Spleen (tissue), 11 donors: Measurements from ENCODE around the gene TMEM145. TPM values are rescaled to one million over a fixed set of nuclear protein-coding genes. Genes with fewer than 3 reads are reported as not detected.

Experiments
- DNase-seq: peaks from one replicate; pipeline ENCODE4 v3.0.0-alpha.2; 2020
- H3K27ac ChIP-seq, 8 donors: fragments of 200-600 bp; sonication (generic) in 7 of 8; 1 replicate in 4 of 8; 2 replicates in 4 of 8; pipeline versions ENCODE4 v1.5.0 to v1.8.0; 2016 to 2021; ENCODE audit warnings: inconsistent platforms in 4 of 8, mild to moderate bottlenecking in 4 of 8, moderate library complexity in 1 of 8
- H3K27me3 ChIP-seq, 7 donors: fragments of 200-600 bp; sonication (generic) in 6 of 7; replicated peaks in 1 of 7; 1 replicate in 4 of 7; 2 replicates in 3 of 7; pipeline versions ENCODE4 v1.5.0 to v1.8.0; 2016 to 2021; ENCODE audit warnings: inconsistent platforms in 3 of 7, mild to moderate bottlenecking in 1 of 7
- H3K36me3 ChIP-seq, 6 donors: fragments of 200-600 bp; sonication (generic) in 5 of 6; 1 replicate in 4 of 6; 2 replicates in 2 of 6; pipeline versions ENCODE4 v1.5.0 to v1.8.0; 2016 to 2021; ENCODE audit warnings: inconsistent platforms in 2 of 6
- H3K4me1 ChIP-seq, 6 donors: fragments of 200-600 bp; sonication (generic) in 5 of 6; 1 replicate in 3 of 6; 2 replicates in 3 of 6; pipeline versions ENCODE4 v1.5.0 to v1.8.0; 2016 to 2021; ENCODE audit warnings: inconsistent platforms in 3 of 6
- H3K4me3 ChIP-seq, 8 donors: fragments of 200-600 bp; sonication (generic) in 7 of 8; 1 replicate in 4 of 8; 2 replicates in 4 of 8; pipeline versions ENCODE4 v1.5.0 to v1.8.0; 2016 to 2021; ENCODE audit warnings: inconsistent platforms in 4 of 8, mild to moderate bottlenecking in 4 of 8, moderate library complexity in 2 of 8
- H3K9me3 ChIP-seq, 8 donors: fragments of 200-600 bp; sonication (generic) in 7 of 8; 1 replicate in 4 of 8; 2 replicates in 4 of 8; pipeline versions ENCODE4 v1.5.0 to v1.8.0; 2016 to 2021; ENCODE audit warnings: inconsistent platforms in 4 of 8
- CTCF ChIP-seq, 11 experiments: fragments of 200-600 bp in 7 of 11; fragments of 450-650 bp in 4 of 11; sonication (generic) in 4 of 11; IDR thresholded peaks in 8 of 11; conservative IDR thresholded peaks in 3 of 11; 1 replicate in 7 of 11; 2 replicates in 4 of 11; pipeline versions ENCODE4 v1.4.0 to v1.8.0; 2016 to 2021; ENCODE audit warnings: antibody characterized with exemption in 11 of 11, inconsistent platforms in 4 of 11, mild to moderate bottlenecking in 1 of 11
- POLR2A ChIP-seq, 3 donors: fragments of 450-650 bp; IDR thresholded peaks; one replicate each; pipeline ENCODE4 v1.5.1; 2017; ENCODE audit warnings: antibody characterized with exemption in 3 of 3, mild to moderate bottlenecking in 1 of 3
- POLR2AphosphoS5 ChIP-seq, 3 donors: sonication (generic); formaldehyde crosslinking; IDR thresholded peaks; one replicate each; pipeline ENCODE4 v1.5.1; 2017; ENCODE audit warnings: antibody characterized with exemption in 3 of 3
- WGBS, 5 donors: extraction: QIAGEN DNeasy Blood & Tissue Kit in 3 of 5; methylation state at CpG; one replicate each; pipeline versions ENCODE4 v1.1.5 to v1.1.7; 2013 to 2018; 5-methylcytosine and 5-hydroxymethylcytosine counted together
- intact Hi-C: fragments of 100-400 bp; cut with DNase I; formaldehyde crosslinking; loops from one replicate; pipeline ENCODE4 v1.15.0; 2023; ENCODE audit warnings: low total_unique reads
- polyA plus RNA-seq, 3 donors: library from polyadenylated mRNA; stranded (reverse); fragments of 200-250 nt; gene quantifications; one replicate each; pipeline ENCODE4 v1.2.1, GENCODE V29; 2013
- total RNA-seq, 7 donors: library from RNA; depleted of rRNA in 3 of 7; stranded (reverse); fragments of >200 nt in 3 of 7; fragmentation: NEBNext Ultra II Directional in 4 of 7; extraction: Animal tissue kit (Norgen Biotek cat#: 25700) in 4 of 7; gene quantifications; one replicate each; pipeline versions ENCODE4 v1.1.0 to v1.2.1, GENCODE V29; 2016 to 2021
- donor health status: healthy with polysubstance abuse.
- donor health status: DM: no; HTN: no; CAD: no; lungs with moderate emphysema.
- donor health status: DM: no; HTN: no; CAD: no.
- donor health status: Bipolar disorder and iron deficiency.
- donor health status: healthy.
- donor health status: DM: no; HTN: no; CAD: no.
- donor health status: DM: yes; HTN: yes; CAD: no.

The TMEM145 gene
- total and polyA plus RNA-seq, 10 donors, result 0.13 to 2.3 (median 0.73) TPM; not detected in 1

- H3K9me3 ChIP-seq, result no peaks in the 10 kb centered on the region
- 84 to 93% (median 86%) methylated on average over 22 to 24 of the region's 24 CpGs for WGBS, 5 donors
- H3K27ac ChIP-seq, result no peak overlapping the region
- no peaks in the 10 kb centered on the region for H3K27me3 ChIP-seq
- H3K4me3 ChIP-seq, result no peak overlapping the region
- H3K4me1 ChIP-seq, result peaks cover 0 to 24% (median 6%) of the 10 kb centered on the region in 6 donors
- no peak for DNase-seq
- TF ChIP-seq POLR2A (IDR thresholded peaks at IDR 0.05) (no peak), POLR2AphosphoS5 (IDR thresholded peaks at IDR 0.05) (peak in 2 of 3 donors; percentile 11 to 41)
- peaks cover 0 to 70% (median 55%) of the 10 kb centered on the region in 6 donors for H3K36me3 ChIP-seq
- intact Hi-C loops, result no loop called here
Measured at GRCh38 chr19:42294471-42295137, 18.5 kb upstream of the TMEM145 start.

- no peak for DNase-seq
- H3K9me3 ChIP-seq, result no peaks in the 10 kb centered on the region
- TF ChIP-seq POLR2A (IDR thresholded peaks at IDR 0.05), result no peak
- TF ChIP-seq CTCF (IDR thresholded peaks at IDR 0.05 in 8 of 11, conservative IDR thresholded peaks at IDR 0.05 in 3 of 11), result no peak
- TF ChIP-seq POLR2AphosphoS5 (IDR thresholded peaks at IDR 0.05), result no peak
- 76 to 88% (median 81%) methylated on average over 5 of the region's 5 CpGs for WGBS, 5 donors
- H3K27me3 ChIP-seq, result no peaks in the 10 kb centered on the region
- intact Hi-C loops, result no loop called here
- H3K4me3 ChIP-seq, result no peak overlapping the region
- peaks cover 0 to 22% (median 6%) of the 10 kb centered on the region in 6 donors for H3K4me1 ChIP-seq
- H3K36me3 ChIP-seq, result peaks cover 0 to 63% (median 47%) of the 10 kb centered on the region in 6 donors
- peak overlapping the region in 2 of 8 donors; percentile 21 to 23 for H3K27ac ChIP-seq
Measured at GRCh38 chr19:42295342-42295741, 17.8 kb upstream of the TMEM145 start.

- Histone ChIP-seq H3K4me1 (peaks cover 0 to 16% (median 6%) of the 10 kb centered on the region in 6 donors), H3K27me3 (no peaks in the 10 kb centered on the region), H3K27ac (peak overlapping the region in 2 of 8 donors; percentile 21 to 23), H3K4me3 (no peak overlapping the region), H3K9me3 (no peaks in the 10 kb centered on the region), H3K36me3 (peaks cover 0 to 57% (median 41%) of the 10 kb centered on the region in 6 donors)
- 76 to 83% (median 81%) methylated on average over 4 to 6 of the region's 6 CpGs for WGBS, 5 donors
- intact Hi-C loops, result no loop called here
- TF ChIP-seq POLR2A (IDR thresholded peaks at IDR 0.05), result no peak
- peak; percentile 52 to 77 (median 75) for TF ChIP-seq POLR2AphosphoS5 (IDR thresholded peaks at IDR 0.05)
- peak; percentile 92 to 98 (median 96) for TF ChIP-seq CTCF (IDR thresholded peaks at IDR 0.05 in 8 of 11, conservative IDR thresholded peaks at IDR 0.05 in 3 of 11)
- peak; percentile 95 for DNase-seq
Measured at GRCh38 chr19:42295831-42296525, 17.1 kb upstream of the TMEM145 start.

- peaks cover 0 to 23% (median 13%) of the 10 kb centered on the region in 6 donors for H3K4me1 ChIP-seq
- no peak for DNase-seq
- TF ChIP-seq POLR2A (IDR thresholded peaks at IDR 0.05) (no peak), POLR2AphosphoS5 (IDR thresholded peaks at IDR 0.05) (peak; percentile 30 to 77 (median 50))
- no peaks in the 10 kb centered on the region for H3K9me3 ChIP-seq
- no peak overlapping the region for H3K27ac ChIP-seq
- peaks cover 0 to 46% (median 32%) of the 10 kb centered on the region in 6 donors for H3K36me3 ChIP-seq
- H3K27me3 ChIP-seq, result no peaks in the 10 kb centered on the region
- intact Hi-C loops, result no loop called here
- WGBS, 5 donors, result 92 to 96% (median 95%) methylated on average over 15 of the region's 15 CpGs
- H3K4me3 ChIP-seq, result no peak overlapping the region
Measured at GRCh38 chr19:42297039-42297438, 16.1 kb upstream of the TMEM145 start.
